ENCODE data around the gene GABRP.
"Not testable (repeated sequence)": the region's sequence is repeated elsewhere in the genome, so short reads cannot be mapped to it uniquely, and the experiment has no call there.

GABRP gene

GRCh38 chr5:170809551-170809950 lies 26.0 kb downstream of the GABRP start:
- DNase-seq, result peak; percentile 79

DNA sequence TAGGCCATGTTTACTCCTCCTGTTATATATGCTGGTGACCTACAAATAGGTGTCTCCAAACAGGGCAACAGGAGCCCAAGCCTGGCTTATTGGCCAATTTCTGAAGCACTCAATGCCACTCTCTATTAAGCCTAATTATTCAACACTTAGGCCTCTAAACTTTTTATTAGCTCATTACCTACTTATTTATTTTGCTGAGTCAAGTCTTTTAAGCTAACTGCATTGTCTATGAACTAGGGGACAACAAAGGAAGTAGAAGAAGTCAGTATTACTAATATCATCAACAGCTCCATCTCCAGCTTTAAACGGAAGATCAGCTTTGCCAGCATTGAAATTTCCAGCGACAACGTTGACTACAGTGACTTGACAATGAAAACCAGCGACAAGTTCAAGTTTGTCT lies 28.2 kb downstream of the GABRP start:
- no peak for DNase-seq

DNA sequence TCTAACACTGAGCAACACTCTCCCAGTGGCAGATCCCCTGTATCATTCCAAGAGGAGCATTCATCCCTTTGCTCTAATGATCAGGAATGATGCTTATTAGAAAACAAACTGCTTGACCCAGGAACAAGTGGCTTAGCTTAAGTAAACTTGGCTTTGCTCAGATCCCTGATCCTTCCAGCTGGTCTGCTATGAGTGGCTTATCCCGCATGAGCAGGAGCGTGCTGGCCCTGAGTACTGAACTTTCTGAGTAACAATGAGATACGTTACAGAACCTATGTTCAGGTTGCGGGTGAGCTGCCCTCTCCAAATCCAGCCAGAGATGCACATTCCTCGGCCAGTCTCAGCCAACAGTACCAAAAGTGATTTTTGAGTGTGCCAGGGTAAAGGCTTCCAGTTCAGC lies 29.7 kb downstream of the GABRP start:
- no peak for DNase-seq

DNA sequence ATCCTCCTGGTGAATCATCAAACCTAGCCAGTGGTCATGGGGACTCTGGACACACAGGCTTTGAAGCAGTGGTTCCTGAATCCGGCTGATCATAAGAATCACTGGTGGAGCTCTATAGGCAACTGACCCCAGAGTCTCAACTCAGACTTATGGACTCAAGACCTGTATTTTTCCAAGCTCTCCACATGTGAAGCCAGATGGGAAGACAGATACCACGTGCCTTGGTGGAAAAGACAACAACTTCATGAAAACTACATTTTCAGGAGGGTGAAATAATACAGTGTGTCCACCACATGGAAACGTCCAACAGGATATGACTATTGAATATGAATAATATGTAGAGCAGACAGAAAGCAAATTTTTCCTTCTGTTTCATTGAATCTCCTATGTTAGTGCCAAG lies 33.7 kb downstream of the GABRP start:
- no peak for DNase-seq

- DNase-seq, result no peak
These were observed 34.7 kb downstream of the GABRP start for GRCh38 chr5:170818232-170818631.

- no peak for DNase-seq
These were observed 36.3 kb downstream of the GABRP start for GRCh38 chr5:170819824-170820223.

DNA sequence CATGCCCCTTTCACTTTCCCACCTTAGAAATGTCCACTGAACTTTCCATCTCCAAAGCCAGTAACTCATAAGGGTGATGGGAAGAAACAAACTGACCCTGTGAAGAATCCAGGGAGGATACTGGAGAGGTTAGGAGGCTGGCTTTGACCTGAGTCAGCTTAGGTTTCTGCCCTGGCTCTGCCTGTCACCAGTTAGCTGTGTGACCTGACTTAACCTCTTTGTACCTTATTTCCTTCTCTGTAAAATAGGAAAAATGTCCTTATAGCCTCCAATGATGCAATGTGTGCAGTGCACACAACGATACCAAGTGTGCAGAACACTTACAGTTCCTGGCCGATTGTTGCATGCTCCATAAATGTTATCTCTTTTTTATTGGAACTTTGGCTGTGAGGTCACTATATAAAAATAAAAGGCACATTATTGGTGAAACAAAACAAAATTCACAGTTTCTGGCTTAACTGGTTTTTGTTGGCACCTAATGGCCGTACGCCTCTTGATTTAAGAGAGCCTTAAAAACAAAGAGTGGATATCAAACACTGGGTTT lies 37.8 kb downstream of the GABRP start:
- no peak for DNase-seq

GRCh38 chr5:170826117-170826516 lies 42.6 kb downstream of the GABRP start:
- no peak for DNase-seq

- no peak for DNase-seq
These were observed 48.7 kb downstream of the GABRP start for GRCh38 chr5:170832241-170832640.

- not testable (repeated sequence) for DNase-seq
These were observed 50.5 kb downstream of the GABRP start for GRCh38 chr5:170833981-170834380.

DNA sequence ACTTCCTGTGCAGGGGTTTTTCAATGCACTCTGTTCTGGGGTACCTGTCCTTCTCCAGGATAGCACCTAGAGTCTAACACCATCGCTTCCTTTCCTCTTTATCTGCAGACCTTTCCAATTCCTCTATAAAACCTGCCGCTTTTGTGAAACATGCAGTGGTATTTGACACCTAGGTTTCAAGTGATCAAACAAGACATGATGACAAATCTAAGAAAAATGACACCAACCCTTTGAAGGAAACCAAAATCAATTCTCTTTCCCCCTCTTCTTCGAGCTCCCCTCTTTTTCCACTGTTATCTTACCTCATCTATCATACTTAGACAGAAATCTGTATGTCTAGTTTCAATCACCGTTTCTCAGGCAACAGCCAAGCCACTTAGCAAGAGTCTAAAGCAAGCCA lies 52.7 kb downstream of the GABRP start:
- DNase-seq, result no peak

DNA sequence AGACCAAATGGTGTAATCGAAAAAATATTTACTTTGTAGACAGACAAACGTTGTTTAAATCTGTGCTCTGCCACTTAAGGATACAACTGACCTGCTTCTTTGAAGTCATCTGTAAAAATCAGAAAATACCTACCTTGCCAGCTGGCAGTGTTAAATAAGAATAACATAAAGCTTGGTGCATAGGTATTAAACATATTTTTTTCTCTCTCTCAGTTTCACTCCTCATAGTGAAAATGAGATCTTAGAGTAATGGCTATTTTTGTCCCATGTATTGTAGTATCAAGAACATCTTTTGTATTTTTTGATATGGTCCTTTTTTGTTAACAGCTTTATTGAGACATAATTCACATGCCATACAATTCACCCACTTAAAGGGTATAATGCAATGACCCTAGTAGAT lies 60.3 kb downstream of the GABRP start:
- DNase-seq, result no peak

DNA sequence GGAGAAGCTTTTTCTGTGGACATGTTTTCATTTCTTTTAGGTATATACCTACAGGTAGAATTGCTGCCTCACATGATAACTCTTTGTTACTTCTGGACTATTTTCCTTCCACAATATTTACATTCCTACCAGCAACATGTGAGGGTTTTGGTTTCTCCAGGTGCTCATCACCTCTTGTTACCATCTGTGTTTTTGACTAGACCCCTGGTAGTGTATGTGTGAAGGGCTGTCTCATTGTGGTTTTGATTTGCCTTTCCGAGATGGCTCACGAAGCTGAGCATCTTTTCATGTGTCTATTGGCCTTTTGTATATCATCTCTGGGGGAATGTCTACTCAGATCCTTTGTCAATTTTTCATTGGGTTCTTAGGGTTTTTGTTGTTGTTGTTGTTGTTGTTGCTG lies 61.1 kb downstream of the GABRP start:
- DNase-seq, result no peak

GRCh38 chr5:170846416-170846815 lies 62.9 kb downstream of the GABRP start:
- DNase-seq, result no peak

GRCh38 chr5:170846846-170847245 lies 63.3 kb downstream of the GABRP start:
- DNase-seq, result no peak

DNA sequence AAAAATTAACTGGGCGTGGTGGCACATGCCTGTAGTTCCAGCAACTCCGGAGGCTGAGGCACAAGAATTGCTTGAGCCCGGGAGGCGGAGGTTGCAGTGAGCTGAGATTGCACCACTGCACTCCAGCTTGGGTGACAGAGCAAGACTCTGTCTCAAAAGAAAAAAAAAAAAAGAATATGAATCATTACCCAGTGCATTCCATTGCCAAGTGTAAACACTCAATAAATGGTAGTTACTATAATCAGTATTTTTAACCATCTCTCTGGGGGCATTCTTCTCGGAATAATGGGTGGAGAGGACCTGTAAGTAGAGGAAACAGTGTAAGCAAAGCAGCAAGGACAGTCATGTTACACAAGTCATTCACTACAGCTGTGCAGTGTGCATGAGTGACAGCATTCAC lies 64.5 kb downstream of the GABRP start:
- no peak for DNase-seq

DNA sequence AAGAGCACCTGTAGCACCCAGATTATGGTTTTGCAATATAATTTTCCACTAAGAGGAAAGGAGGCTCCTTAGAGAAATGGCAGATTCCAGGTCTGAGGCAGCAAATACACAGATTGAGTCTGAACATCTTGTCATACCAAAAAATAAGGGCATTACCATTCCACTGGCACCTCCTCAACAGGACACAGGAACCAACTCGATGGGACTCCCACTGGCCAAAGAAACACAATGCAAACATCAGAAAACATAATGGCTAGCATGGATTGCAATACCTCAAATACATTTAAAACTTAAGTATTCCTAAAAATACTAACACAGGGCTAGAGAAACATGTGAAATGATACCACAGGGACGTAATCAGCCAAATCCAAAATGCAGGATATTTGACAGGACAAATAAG lies 65.8 kb downstream of the GABRP start:
- no peak for DNase-seq

GRCh38 chr5:170854566-170854965 lies 71.0 kb downstream of the GABRP start:
- DNase-seq, result no peak

DNA sequence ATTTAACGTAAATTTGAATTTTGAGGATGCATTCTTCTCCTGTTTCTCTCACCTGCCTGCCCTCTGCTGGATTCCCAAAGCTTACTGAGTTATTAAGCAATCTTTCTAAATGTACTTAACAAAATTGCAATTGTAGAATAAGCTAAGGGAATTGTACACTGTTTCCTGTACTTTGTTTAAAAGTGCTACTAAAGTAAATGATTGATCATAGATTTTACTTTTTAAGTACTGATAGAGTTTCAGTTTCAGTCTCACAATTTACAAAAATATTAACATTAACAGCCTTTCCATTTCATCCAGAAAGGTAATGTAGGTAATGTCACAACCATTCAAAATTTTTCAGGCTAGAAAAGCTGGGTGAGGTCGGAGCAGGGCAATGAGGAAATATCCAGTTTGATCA lies 73.5 kb downstream of the GABRP start:
- no peak for DNase-seq

DNA sequence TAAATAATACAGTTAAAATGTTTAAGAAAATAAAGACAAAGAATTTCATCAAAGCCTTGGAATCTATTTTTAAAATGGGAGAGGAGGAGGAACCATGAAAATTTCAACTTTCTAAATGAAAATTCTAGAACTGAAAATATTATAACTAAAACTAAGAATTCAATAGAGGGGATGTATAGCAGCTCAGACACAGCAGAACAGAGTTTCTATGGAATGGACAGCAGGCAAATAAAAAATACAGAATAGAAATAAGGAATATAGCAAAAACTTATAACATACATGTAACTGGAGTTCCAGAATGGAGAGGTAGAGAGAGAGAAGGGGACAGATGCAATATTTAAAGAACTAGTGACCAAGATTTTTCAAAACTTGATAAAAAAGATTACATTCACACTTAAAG lies 76.9 kb downstream of the GABRP start:
- DNase-seq, result no peak

GRCh38 chr5:170860818-170861666 lies 77.5 kb downstream of the GABRP start:
- DNase-seq, result peak; percentile 31

GRCh38 chr5:170861667-170861916 lies 78.1 kb downstream of the GABRP start:
- DNase-seq, result no peak

DNA sequence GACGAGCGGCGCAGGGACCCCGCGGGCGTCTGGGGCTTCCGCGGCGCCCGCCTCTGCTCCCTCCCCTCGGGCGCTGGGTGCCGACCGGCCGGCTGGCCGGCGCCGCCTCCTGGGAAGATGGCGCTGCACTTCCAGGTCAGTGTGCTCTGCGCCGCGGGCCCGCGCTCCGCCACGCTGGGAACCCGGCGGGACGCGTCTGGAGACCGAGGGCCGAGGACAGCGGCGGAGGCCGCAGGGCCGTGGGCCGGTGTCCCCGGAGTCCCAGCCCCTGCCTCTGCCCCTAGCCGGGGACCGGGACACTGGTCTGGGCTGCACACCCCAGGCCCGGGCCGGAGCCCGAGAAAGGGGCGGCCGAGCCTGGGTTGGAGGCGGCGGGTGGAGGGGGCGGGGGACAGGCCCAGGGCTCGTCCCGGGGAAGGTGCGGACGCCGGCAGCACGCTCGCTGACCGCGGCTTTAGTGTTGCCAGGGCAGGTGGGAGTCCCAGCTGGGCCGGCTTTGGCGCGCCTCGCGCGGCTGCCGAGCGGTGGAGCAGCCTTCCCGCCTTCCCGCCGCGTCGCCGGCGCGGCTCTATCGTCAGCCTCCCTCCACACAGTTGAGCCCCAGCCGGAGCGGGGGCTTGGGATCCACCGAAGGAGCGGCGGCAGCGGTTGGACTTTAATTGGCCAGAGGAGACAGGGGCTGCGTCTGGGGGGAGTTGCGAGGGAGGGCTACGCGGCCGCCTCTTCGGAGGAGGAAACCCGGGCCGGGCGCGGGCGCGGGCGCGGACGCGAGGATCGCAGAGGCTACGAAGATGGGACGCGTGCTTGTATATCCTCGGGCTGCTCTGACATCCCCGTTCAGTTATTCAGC lies 78.6 kb downstream of the GABRP start, which contains the start of gene RANBP17:
Gene RANBP17, plus strand, starts transcription at position 102 of the 850 bp plus-strand sequence.
- DNase-seq, result peak; percentile 93

- DNase-seq, result no peak
These were observed 80.1 kb downstream of the GABRP start for GRCh38 chr5:170863646-170864045.
